ENCODE data around the gene B4GALT2. TPM values are rescaled to one million over a fixed set of nuclear protein-coding genes. Genes with fewer than 3 reads are reported as not detected.

B4GALT2 gene
- total and polyA plus RNA-seq, 2 of the 4 experiments (the other 2 are of a cell fraction) = 52.3 to 60.8 TPM

GRCh38 chr1:43933386-43934100, 45.5 kb upstream of the B4GALT2 start, which contains the start of gene ARTN (continued):
- TF ChIP-seq, protein P1, sequence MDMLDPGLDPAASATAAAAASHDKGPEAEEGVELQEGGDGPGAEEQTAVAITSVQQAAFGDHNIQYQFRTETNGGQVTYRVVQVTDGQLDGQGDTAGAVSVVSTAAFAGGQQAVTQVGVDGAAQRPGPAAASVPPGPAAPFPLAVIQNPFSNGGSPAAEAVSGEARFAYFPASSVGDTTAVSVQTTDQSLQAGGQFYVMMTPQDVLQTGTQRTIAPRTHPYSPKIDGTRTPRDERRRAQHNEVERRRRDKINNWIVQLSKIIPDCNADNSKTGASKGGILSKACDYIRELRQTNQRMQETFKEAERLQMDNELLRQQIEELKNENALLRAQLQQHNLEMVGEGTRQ (IDR thresholded peaks at IDR 0.05; ENCODE audit: low read depth, low read length) = no peak
- TF ChIP-seq RFX5 (IDR thresholded peaks at IDR 0.05; ENCODE audit: low read depth, low read length) (no peak), BHLHE40 (IDR thresholded peaks at IDR 0.05; ENCODE audit: low read depth, low read length) (no peak), NFE2L2 (IDR thresholded peaks at IDR 0.05; ENCODE audit: low read depth, low read length) (no peak), RCOR1 (IDR thresholded peaks at IDR 0.05; ENCODE audit: insufficient replicate concordance, low read length) (no peak), MAFK (IDR thresholded peaks at IDR 0.05; ENCODE audit: low read depth, low read length) (no peak), CEBPB (IDR thresholded peaks at IDR 0.05; ENCODE audit: low read depth, low read length) (no peak)

Data from IMR-90 (cell line).